HCT116 (cell line): Measurements from ENCODE around the gene THEMIS. TPM values are rescaled to one million over a fixed set of nuclear protein-coding genes. Genes with fewer than 3 reads are reported as not detected.

Experiments
- ATAC-seq: fragments of 200-7000 bp; cut with Tn5 transposase; 2 replicates; pipeline ENCODE4 v1.9.1; 2020; ENCODE audit warnings: mild to moderate bottlenecking, moderate library complexity
- BruUV-seq: library from RNA; stranded (reverse); fragments of 400-500 nt; replicated peaks from 2 replicates; lab custom pipeline; 2021; lab: Mats Ljungman, UMichigan
- CTCF ChIA-PET: fragments of 300-600 bp; sonication (Branson Sonifier 250); formaldehyde crosslinking; loops from one replicate; lab custom pipeline; 2021; ENCODE audit warnings: antibody characterized with exemption; lab: Charles Lee
- POLR2A ChIA-PET: fragments of 300-600, 350-600 bp; sonication (Branson Sonifier 250); formaldehyde crosslinking; loops from one replicate; lab custom pipeline; 2021; ENCODE audit warnings: antibody characterized with exemption; lab: Charles Lee
- RAD21 ChIA-PET, 2 experiments: fragments of 300-600 bp; sonication (Branson Sonifier 250); formaldehyde crosslinking; loops; one replicate each; lab custom pipeline; 2023; ENCODE audit warnings: low total read pairs in 2 of 2; ENCODE audit not compliant: uncharacterized antibody in 2 of 2, unreplicated experiment in 2 of 2, low non-redundant PET in 1 of 2; lab: Charles Lee
- DNase-seq: peaks from one replicate; pipeline ENCODE4 v3.0.0-alpha.2; 2010; ENCODE audit warnings: low read depth, low spot score
- H2AFZ ChIP-seq: fragments of 200-600 bp; shearing (Covaris generic), sonication (generic); 2 replicates; pipeline ENCODE4 v1.6.1; 2017; ENCODE audit warnings: low read depth, mixed run types, mixed read lengths, antibody characterized with exemption, low read length; ENCODE audit not compliant: poor library complexity, severe bottlenecking
- H3K27ac ChIP-seq: 2 replicates; pipeline ENCODE4 v1.5.1; 2012; ENCODE audit warnings: low read depth, low read length
- H3K27me3 ChIP-seq: fragments of 200-600 bp; sonication (generic); 2 replicates; pipeline ENCODE4 v1.6.1; 2016; ENCODE audit warnings: mixed run types, low read length, mixed read lengths; ENCODE audit not compliant: insufficient read depth
- H3K36me3 ChIP-seq, 2 experiments: fragments of 200-500 bp in 1 of 2; fragments of 200-600 bp in 1 of 2; sonication (Bioruptor generic) in 1 of 2; sonication (generic) in 1 of 2; 2 replicates each; pipeline versions ENCODE4 v1.5.1 to v1.6.1; 2014 to 2016; ENCODE audit warnings: low read length in 2 of 2, inconsistent platforms in 1 of 2, mixed read lengths in 1 of 2, mixed run types in 1 of 2; ENCODE audit not compliant: insufficient read depth in 2 of 2, control insufficient read depth in 1 of 2
- H3K4me1 ChIP-seq, 2 experiments: fragments of 200-600 bp in 1 of 2; sonication (generic) in 1 of 2; 2 replicates each; pipeline versions ENCODE4 v1.5.1 to v1.6.1; 2012 to 2017; ENCODE audit warnings: low read length in 2 of 2, inconsistent platforms in 1 of 2, mild to moderate bottlenecking in 1 of 2, mixed read lengths in 1 of 2, mixed run types in 1 of 2, moderate library complexity in 1 of 2; ENCODE audit not compliant: insufficient read depth in 2 of 2, control insufficient read depth in 1 of 2
- H3K4me2 ChIP-seq: fragments of 200-600 bp; sonication (generic); 2 replicates; pipeline ENCODE4 v1.6.1; 2017; ENCODE audit warnings: mixed run types, low read length, mixed read lengths
- H3K4me3 ChIP-seq, 2 experiments: fragments of 200-600 bp in 1 of 2; sonication (generic) in 1 of 2; replicated peaks in 1 of 2; 2 replicates each; pipeline ENCODE4 v1.5.1; 2011 to 2016; ENCODE audit warnings: low read length in 2 of 2, control low read depth in 1 of 2, low read depth in 1 of 2, mild to moderate bottlenecking in 1 of 2, mixed read lengths in 1 of 2, mixed run types in 1 of 2
- H3K79me2 ChIP-seq: fragments of 200-600 bp; sonication (generic); 2 replicates; pipeline ENCODE4 v1.6.1; 2017; ENCODE audit warnings: mild to moderate bottlenecking, mixed run types, low read length, moderate library complexity, mixed read lengths; ENCODE audit not compliant: insufficient read depth
- H3K9ac ChIP-seq: fragments of 200-600 bp; sonication (generic); 2 replicates; pipeline ENCODE4 v1.6.1; 2016; ENCODE audit warnings: low read length, mixed read lengths
- H3K9me2 ChIP-seq: fragments of 200-600 bp; sonication (generic), shearing (Covaris generic); 2 replicates; pipeline ENCODE4 v1.6.1; 2017; ENCODE audit warnings: mixed run types, mild to moderate bottlenecking, moderate library complexity; ENCODE audit not compliant: insufficient read depth
- H3K9me3 ChIP-seq, 2 experiments: fragments of 200-500 bp in 1 of 2; fragments of 200-600 bp in 1 of 2; sonication (Bioruptor generic) in 1 of 2; sonication (generic) in 1 of 2; 2 replicates each; pipeline ENCODE4 v1.6.1; 2014 to 2017; ENCODE audit warnings: low read length in 2 of 2, mixed read lengths in 2 of 2, inconsistent platforms in 1 of 2, low read depth in 1 of 2, mild to moderate bottlenecking in 1 of 2, mixed run types in 1 of 2, moderate library complexity in 1 of 2; ENCODE audit not compliant: control insufficient read depth in 1 of 2, insufficient read depth in 1 of 2
- H4K20me1 ChIP-seq: fragments of 200-600 bp; sonication (generic), shearing (Covaris generic); 2 replicates; pipeline ENCODE4 v1.6.1; 2017; ENCODE audit warnings: mixed run types, mild to moderate bottlenecking, moderate library complexity; ENCODE audit not compliant: insufficient read depth
- CEBPB ChIP-seq: IDR thresholded peaks from 2 replicates; pipeline ENCODE4 v1.6.1; 2012; ENCODE audit warnings: low read depth
- CTCF ChIP-seq, 3 experiments: fragments of 200-600 bp in 1 of 3; sonication (generic) in 1 of 3; IDR thresholded peaks in 2 of 3; conservative IDR thresholded peaks in 1 of 3; 2 replicates each; pipeline ENCODE4 v1.5.1; 2012 to 2017; ENCODE audit warnings: low read depth in 2 of 3, low read length in 2 of 3, antibody characterized with exemption in 1 of 3, borderline replicate concordance in 1 of 3, control low read depth in 1 of 3, mild to moderate bottlenecking in 1 of 3, mixed read lengths in 1 of 3, mixed run types in 1 of 3, moderate library complexity in 1 of 3; ENCODE audit not compliant: insufficient read depth in 1 of 3
- EGR1 ChIP-seq: IDR thresholded peaks from 2 replicates; pipeline ENCODE4 v1.6.1; 2012; ENCODE audit warnings: low read depth
- EZH2 ChIP-seq: fragments of 200-600 bp; sonication (generic); IDR thresholded peaks from 2 replicates; pipeline ENCODE4 v1.6.1; 2017; ENCODE audit warnings: antibody characterized with exemption, mixed run types
- EZH2phosphoT487 ChIP-seq: fragments of 200-600 bp; IDR thresholded peaks from 2 replicates; pipeline ENCODE4 v1.6.1; 2018; ENCODE audit warnings: antibody characterized with exemption, borderline replicate concordance
- REST ChIP-seq: IDR thresholded peaks from 2 replicates; pipeline ENCODE4 v1.6.1; 2012; ENCODE audit warnings: low read depth
- SP1 ChIP-seq: IDR thresholded peaks from 2 replicates; pipeline ENCODE4 v1.6.1; 2012; ENCODE audit warnings: low read depth
- SRF ChIP-seq: IDR thresholded peaks from 2 replicates; pipeline ENCODE4 v1.6.1; 2012; ENCODE audit warnings: low read depth
- YY1 ChIP-seq: IDR thresholded peaks from 2 replicates; pipeline ENCODE4 v1.6.1; 2011; ENCODE audit warnings: low read length, low read depth, moderate library complexity, mild to moderate bottlenecking; ENCODE audit not compliant: insufficient replicate concordance; ENCODE audit errors: extremely low read depth
- ZFX ChIP-seq: fragments of 450-650 bp; IDR thresholded peaks from 2 replicates; pipeline ENCODE4 v1.6.1; 2017
- intact Hi-C: fragments of 100-400 bp; cut with micrococcal nuclease; formaldehyde crosslinking; loops from 2 replicates; pipeline ENCODE4 v1.10.0; 2022
- total RNA-seq: library from RNA; stranded (reverse); gene quantifications from one replicate; pipeline ENCODE4 v1.2.1, GENCODE V29; 2021; ENCODE audit not compliant: unreplicated experiment

THEMIS gene
- total RNA-seq, 1 experiment from 2014 or later: 0.20 TPM

GRCh38 chr6:127732927-127733326, 167.9 kb downstream of the THEMIS start:
- CTCF ChIA-PET: no interaction called here
- Histone ChIP-seq H4K20me1 (no peaks in the 10 kb centered on the region), H3K9me2 (no peaks in the 10 kb centered on the region), H3K4me3 (no peak overlapping the region), H3K9me3 (no peaks in the 10 kb centered on the region), H3K79me2 (no peaks in the 10 kb centered on the region), H3K27ac (no peak overlapping the region), H3K9ac (no peak overlapping the region), H3K36me3 (no peaks in the 10 kb centered on the region), H3K27me3 (no peaks in the 10 kb centered on the region), H3K4me1 (no peaks in the 10 kb centered on the region), H3K4me2 (no peak overlapping the region), H2AFZ (no peak overlapping the region)
- ATAC-seq (no peak), DNase-seq (no peak)
- intact Hi-C loops: loop anchor here (10.0 kb wide), 1 partner anchor 1842 kb away; no protein-coding TSS in a partner anchor
- POLR2A ChIA-PET: no interaction called here
- RAD21 ChIA-PET: no interaction called here
- BruUV-seq: no TSS peak
- TF ChIP-seq REST (no peak), ZFX (no peak), CEBPB (no peak), SRF (no peak)

- Histone ChIP-seq H3K9me3 (no peaks in the 10 kb centered on the region), H3K9ac (no peak overlapping the region), H3K4me1 (no peaks in the 10 kb centered on the region), H3K79me2 (no peaks in the 10 kb centered on the region), H3K4me3 (no peak overlapping the region), H3K36me3 (no peaks in the 10 kb centered on the region), H3K27me3 (no peaks in the 10 kb centered on the region), H4K20me1 (no peaks in the 10 kb centered on the region), H3K4me2 (no peak overlapping the region), H2AFZ (no peak overlapping the region), H3K9me2 (no peaks in the 10 kb centered on the region), H3K27ac (no peak overlapping the region)
- intact Hi-C loops: no loop called here
- no TSS peak for BruUV-seq
- ChIA-PET CTCF (no interaction called here), POLR2A (no interaction called here), RAD21 (no interaction called here)
- ATAC-seq (no peak), DNase-seq (no peak)
- TF ChIP-seq EZH2phosphoT487: no peak
- TF ChIP-seq REST: no peak
- no peak for TF ChIP-seq CTCF (IDR thresholded peaks at IDR 0.05 in 2 of 3, conservative IDR thresholded peaks at IDR 0.05 in 1 of 3; ENCODE audit: borderline replicate concordance in 1 of 3, insufficient read depth in 1 of 3, low read depth in 2 of 3, low read length in 2 of 3)
- no peak for TF ChIP-seq EZH2
- no peak for TF ChIP-seq SRF
- no peak for TF ChIP-seq YY1
- TF ChIP-seq EGR1: no peak
- no peak for TF ChIP-seq SP1
Measured at GRCh38 chr6:127727260-127727953, 173.5 kb downstream of the THEMIS start.
